Stimulated activated memory B cell treated with anti-CD40 and anti-IgM and Interleukin-4, amounts not matched to agents 10 μg/mL and 1 μg/mL and 100 μg/mL, for 72 hours (primary cell): ENCODE results near the gene NUDT8.

ENCODE experiments used
- ATAC-seq: fragments of 150-1000 bp; cut with Tn5 transposase; 2 replicates; pipeline ENCODE4 v1.10.0; 2021
- H3K27ac Mint-ChIP-seq: one replicate; pipeline ENCODE4 v1.8.0; 2022; ENCODE audit warnings: mild to moderate bottlenecking, mixed read lengths
- H3K27me3 Mint-ChIP-seq: one replicate; pipeline ENCODE4 v1.8.0; 2022; ENCODE audit warnings: mixed read lengths
- H3K36me3 Mint-ChIP-seq: one replicate; pipeline ENCODE4 v1.8.0; 2022; ENCODE audit warnings: mixed read lengths
- H3K4me1 Mint-ChIP-seq: one replicate; pipeline ENCODE4 v1.8.0; 2022; ENCODE audit warnings: mixed read lengths
- H3K4me3 Mint-ChIP-seq: one replicate; pipeline ENCODE4 v1.8.0; 2022; ENCODE audit warnings: mild to moderate bottlenecking, moderate library complexity, mixed read lengths
- H3K9me3 Mint-ChIP-seq: one replicate; pipeline ENCODE4 v1.8.0; 2022; ENCODE audit warnings: mixed read lengths

The NUDT8 gene

DNA sequence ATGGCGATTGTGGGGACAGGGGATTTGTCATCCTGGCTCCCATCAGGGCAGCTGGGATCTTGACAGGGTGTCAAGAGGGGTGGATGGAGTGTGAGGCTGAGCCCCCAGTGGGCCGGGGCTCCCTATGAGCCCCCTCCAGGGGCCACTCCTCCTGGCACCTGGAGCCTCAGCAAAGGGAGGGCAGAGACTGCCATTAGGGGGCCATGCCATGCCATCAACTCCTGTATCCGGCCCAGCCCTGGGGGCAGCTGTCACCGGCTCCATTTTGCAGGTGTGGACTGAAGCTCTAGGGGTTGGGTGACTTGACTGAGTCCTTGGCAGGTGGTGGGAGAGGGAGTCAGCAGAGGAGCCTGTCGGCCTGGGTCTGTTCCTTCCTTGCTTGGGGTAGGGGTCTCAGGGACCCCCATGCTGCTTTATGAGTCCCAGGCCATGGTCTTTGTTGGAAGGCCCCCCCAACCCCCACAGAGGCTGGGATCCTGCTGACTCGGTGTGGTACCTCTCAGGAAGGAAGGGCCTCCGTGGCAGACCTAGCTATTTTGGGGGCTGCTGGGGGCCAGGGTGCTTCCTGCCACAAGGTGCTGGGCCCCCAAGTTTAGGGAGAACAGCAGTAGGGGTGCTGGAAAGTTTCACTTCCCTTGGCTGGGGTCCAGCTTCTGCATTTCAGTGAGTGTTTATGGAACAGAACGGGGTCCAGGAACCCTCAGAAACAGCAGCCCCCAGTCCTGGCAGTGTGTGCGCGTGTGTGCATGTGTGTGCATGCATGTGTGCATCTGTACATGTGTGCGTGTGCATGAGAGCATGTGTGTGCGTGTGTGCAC lies 19.3 kb upstream of the NUDT8 start:
- peak; percentile 13 for ATAC-seq
- Mint-ChIP-seq H3K4me3 (peak overlapping the region; percentile 26), H3K27me3 (no peaks in the 10 kb centered on the region), H3K36me3 (no peaks in the 10 kb centered on the region), H3K4me1 (peaks cover 65% of the 10 kb centered on the region), H3K9me3 (no peaks in the 10 kb centered on the region), H3K27ac (peak overlapping the region; percentile 88)

GRCh38 chr11:67648140-67648795 lies 18.5 kb upstream of the NUDT8 start:
- Mint-ChIP-seq H3K27me3 (no peaks in the 10 kb centered on the region), H3K36me3 (no peaks in the 10 kb centered on the region), H3K4me3 (no peak overlapping the region), H3K27ac (peak overlapping the region; percentile 88), H3K4me1 (peaks cover 65% of the 10 kb centered on the region), H3K9me3 (no peaks in the 10 kb centered on the region)
- peak; percentile 89 for ATAC-seq

DNA sequence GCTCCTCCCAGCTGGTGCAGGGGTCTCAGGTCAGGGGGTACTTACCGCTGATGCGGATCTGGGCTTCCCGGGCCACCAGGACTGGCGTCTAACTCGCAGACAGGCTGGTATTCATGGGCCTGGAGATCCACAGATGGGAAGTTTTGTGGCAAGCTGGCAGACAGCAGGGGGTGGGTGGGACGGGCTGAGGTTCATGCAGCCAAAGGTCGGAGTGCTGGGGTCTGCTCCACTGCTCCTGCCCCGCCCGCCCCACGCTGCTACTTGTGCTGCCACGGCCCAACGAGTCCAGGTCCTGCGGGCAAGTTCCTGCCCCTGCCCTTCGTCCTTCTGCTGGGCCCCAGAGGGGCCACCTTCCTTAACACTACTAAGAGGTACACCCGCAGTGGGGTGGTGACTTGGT lies 17.7 kb upstream of the NUDT8 start:
- Mint-ChIP-seq H3K4me1 (peaks cover 65% of the 10 kb centered on the region), H3K27me3 (peaks cover 4% of the 10 kb centered on the region), H3K4me3 (no peak overlapping the region), H3K9me3 (no peaks in the 10 kb centered on the region), H3K36me3 (no peaks in the 10 kb centered on the region), H3K27ac (peak overlapping the region; percentile 88)
- no peak for ATAC-seq

- no peaks in the 10 kb centered on the region for H3K9me3 Mint-ChIP-seq
- H3K36me3 Mint-ChIP-seq, result no peaks in the 10 kb centered on the region
- H3K4me3 Mint-ChIP-seq, result peak overlapping the region; percentile 30
- peak overlapping the region; percentile 40 for H3K27ac Mint-ChIP-seq
- peaks cover 9% of the 10 kb centered on the region for H3K27me3 Mint-ChIP-seq
- peaks cover 65% of the 10 kb centered on the region for H3K4me1 Mint-ChIP-seq
- peak; percentile 58 for ATAC-seq
Measured at GRCh38 chr11:67646535-67647336, 17.0 kb upstream of the NUDT8 start.

DNA sequence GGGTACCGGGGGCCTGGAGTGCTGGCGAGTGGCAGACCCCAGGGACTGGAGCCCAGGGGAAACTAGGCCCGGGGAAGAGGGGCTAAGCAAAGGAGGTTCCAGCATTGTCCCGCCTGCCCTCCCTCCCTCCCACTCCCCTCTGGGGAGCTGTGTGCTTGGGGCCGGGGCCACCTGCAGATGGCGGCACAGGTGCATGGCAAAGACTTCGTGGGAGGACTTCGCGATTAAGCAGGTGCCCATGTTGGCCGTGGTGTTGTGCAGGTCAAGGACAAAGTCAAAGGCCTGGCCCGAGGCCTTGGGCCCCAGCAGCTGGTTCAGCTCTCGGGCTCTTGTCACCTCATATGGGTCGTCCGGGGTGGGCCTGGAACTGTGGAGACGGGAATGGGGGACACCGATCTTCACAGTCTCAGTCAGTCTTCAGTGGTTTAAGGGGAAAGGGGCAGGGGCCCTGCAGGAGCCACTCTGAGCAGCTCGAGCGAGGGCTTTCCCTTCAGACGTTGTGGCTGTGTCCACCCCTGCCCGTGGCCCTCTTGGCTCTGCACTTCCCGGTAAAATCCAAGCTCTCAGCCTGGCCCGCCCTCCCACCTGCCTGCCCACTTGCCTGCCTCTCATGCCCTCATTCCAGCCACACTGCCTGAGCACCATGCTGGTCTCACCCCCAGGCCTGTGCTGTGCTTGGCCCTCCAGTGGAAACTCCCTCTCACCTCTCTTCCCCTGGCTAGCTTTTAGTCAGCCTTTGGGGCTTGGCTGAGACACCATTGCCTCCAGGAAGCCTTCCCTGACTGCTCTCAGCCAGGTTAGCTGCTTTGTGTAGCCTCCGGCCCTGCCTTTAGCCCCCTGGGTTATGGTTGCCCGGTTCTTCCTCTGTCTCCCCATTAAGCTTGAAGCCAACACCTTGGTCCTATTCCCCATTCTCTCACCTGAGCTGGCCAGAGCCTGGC lies 16.1 kb upstream of the NUDT8 start:
- Mint-ChIP-seq H3K9me3 (no peaks in the 10 kb centered on the region), H3K36me3 (no peaks in the 10 kb centered on the region), H3K27ac (peak overlapping the region; percentile 40), H3K4me1 (peaks cover 62% of the 10 kb centered on the region), H3K27me3 (peaks cover 9% of the 10 kb centered on the region), H3K4me3 (no peak overlapping the region)
- ATAC-seq, result no peak

DNA sequence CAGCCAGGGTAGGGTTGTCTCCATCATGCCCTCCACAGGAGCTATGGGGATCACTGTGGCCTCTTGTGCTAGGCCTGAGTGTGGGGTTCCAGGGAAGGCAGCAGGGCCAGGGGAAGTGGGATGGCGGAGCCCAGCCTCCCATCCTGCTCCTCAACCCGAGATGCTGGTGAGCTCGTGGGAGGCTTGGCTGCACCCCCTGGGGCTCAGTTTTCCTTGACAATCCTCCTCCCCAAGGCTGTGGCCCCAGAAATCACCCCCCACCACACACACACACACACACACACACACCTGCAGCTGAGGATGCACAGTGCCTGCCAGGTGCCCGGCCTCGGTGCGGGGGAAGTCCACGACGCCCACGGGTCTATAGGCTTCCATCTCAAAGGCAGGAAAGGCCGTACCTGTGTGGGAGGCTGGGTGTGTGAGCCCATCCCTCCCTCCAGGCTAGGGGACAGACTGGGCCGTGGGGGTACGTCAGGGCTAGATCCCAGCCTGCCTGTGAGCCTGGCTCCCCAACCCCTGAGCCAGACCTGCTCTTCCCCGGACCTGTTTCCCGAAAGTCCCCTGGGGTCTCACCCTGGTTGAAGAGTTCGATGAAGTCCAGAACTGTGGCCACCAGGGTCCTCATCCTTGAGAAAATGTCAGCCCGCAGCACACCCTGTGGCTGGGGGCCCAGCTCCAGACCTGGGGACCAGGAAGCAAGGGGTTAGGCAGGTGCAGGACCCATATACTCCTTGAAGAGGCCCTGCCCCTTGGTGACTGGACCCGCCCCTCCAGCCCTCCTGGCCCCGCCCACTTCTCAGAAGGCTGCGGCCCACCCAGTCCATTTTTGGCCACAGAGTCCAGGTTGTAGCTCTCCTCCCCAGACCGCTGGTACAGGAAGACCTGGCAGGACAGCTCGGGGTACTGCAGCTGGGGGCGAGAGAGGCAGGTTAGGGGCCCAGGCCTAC lies 15.0 kb upstream of the NUDT8 start:
- Mint-ChIP-seq H3K27me3 (peaks cover 15% of the 10 kb centered on the region), H3K9me3 (no peaks in the 10 kb centered on the region), H3K4me3 (no peak overlapping the region), H3K27ac (no peak overlapping the region), H3K36me3 (no peaks in the 10 kb centered on the region), H3K4me1 (peaks cover 57% of the 10 kb centered on the region)
- ATAC-seq, result no peak

- no peak for ATAC-seq
- Mint-ChIP-seq H3K27ac (no peak overlapping the region), H3K27me3 (peaks cover 15% of the 10 kb centered on the region), H3K4me3 (no peak overlapping the region), H3K4me1 (peaks cover 50% of the 10 kb centered on the region), H3K36me3 (no peaks in the 10 kb centered on the region), H3K9me3 (no peaks in the 10 kb centered on the region)
Measured at GRCh38 chr11:67644042-67644441, 14.3 kb upstream of the NUDT8 start.

GRCh38 chr11:67642173-67643120 lies 12.7 kb upstream of the NUDT8 start:
- H3K4me3 Mint-ChIP-seq, result no peak overlapping the region
- H3K9me3 Mint-ChIP-seq, result no peaks in the 10 kb centered on the region
- H3K27me3 Mint-ChIP-seq, result peaks cover 15% of the 10 kb centered on the region
- H3K4me1 Mint-ChIP-seq, result peaks cover 34% of the 10 kb centered on the region
- H3K36me3 Mint-ChIP-seq, result no peaks in the 10 kb centered on the region
- ATAC-seq, result no peak
- no peak overlapping the region for H3K27ac Mint-ChIP-seq

DNA sequence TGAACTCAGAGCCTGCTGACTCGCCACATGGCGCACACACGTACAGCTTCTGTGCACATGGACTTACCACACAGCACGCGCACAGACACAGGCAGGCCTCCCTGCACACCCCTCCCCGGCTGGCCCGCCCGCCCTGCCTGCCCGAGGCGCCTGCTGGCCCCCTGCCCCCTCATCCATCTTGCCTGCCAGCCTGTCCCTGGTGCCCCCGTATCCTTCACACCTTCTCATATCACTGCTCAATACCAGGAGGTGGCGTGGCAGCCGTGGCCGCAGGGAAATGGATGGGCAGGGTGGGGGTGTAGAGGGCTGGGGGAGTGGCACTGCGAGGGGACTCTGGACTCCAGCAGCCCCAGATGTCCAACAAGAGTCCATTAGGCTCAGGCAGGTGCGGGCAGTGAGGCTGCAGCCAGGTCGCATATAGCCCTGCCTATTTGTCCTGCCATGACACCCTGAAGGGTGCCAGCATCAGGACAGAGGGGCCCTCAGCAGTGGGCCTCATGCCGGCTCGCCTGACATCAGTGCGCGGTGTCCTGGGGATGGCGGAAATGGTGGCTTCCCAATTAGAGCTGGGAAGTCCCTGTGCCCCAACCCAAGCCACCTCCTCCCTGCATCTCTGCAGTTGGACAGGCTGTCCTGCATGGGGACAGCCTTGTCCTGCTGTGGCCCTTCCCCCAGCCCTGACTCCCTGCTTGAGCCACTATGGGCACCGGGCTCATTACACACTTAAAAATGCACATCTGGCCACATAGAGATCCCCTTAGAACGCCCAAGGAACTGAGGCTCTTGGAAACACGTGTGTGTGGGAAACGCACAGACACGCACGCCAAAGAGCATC lies 11.8 kb upstream of the NUDT8 start:
- Mint-ChIP-seq H3K4me3 (no peak overlapping the region), H3K27ac (no peak overlapping the region), H3K27me3 (peaks cover 15% of the 10 kb centered on the region), H3K4me1 (peaks cover 25% of the 10 kb centered on the region), H3K9me3 (no peaks in the 10 kb centered on the region), H3K36me3 (no peaks in the 10 kb centered on the region)
- ATAC-seq, result no peak

- H3K4me1 Mint-ChIP-seq, result peaks cover 18% of the 10 kb centered on the region
- no peaks in the 10 kb centered on the region for H3K9me3 Mint-ChIP-seq
- peaks cover 15% of the 10 kb centered on the region for H3K27me3 Mint-ChIP-seq
- ATAC-seq, result no peak
- no peak overlapping the region for H3K4me3 Mint-ChIP-seq
- H3K27ac Mint-ChIP-seq, result no peak overlapping the region
- H3K36me3 Mint-ChIP-seq, result no peaks in the 10 kb centered on the region
Measured at GRCh38 chr11:67640758-67641337, 11.1 kb upstream of the NUDT8 start.

- H3K36me3 Mint-ChIP-seq, result no peaks in the 10 kb centered on the region
- peak; percentile 74 for ATAC-seq
- no peak overlapping the region for H3K27ac Mint-ChIP-seq
- H3K27me3 Mint-ChIP-seq, result peaks cover 15% of the 10 kb centered on the region
- H3K4me3 Mint-ChIP-seq, result no peak overlapping the region
- H3K4me1 Mint-ChIP-seq, result peaks cover 12% of the 10 kb centered on the region
- H3K9me3 Mint-ChIP-seq, result no peaks in the 10 kb centered on the region
Measured at GRCh38 chr11:67640021-67640757, 10.5 kb upstream of the NUDT8 start.
